ENCODE results near the gene NKIRAS1. TPM values are rescaled to one million over a fixed set of nuclear protein-coding genes. Genes with fewer than 3 reads are reported as not detected.

NKIRAS1 gene
- total RNA-seq, 1 experiment from 2014 or later, result 12.0 TPM

DNA sequence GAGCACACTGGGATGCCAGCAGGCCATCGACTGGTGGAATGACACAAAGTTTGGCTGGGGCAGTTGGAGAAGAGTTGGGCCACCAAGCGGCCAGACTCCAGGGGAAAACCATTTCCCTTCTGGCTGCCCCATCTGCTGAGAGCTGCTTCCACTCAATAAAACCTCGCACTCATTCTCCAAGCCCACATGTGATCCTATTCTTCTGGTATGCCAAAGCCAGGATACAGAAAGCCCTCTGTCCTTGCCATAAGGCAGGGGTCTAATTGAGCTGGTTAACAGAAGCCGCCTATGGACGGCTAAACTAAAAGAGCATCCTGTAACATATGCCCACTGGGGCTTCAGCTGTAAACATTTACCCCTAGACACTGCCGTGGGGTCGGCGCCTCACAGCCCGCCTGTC lies 55.1 kb downstream of the NKIRAS1 start:
- Histone ChIP-seq H3K4me3 (replicated peaks in 1 of 2; ENCODE audit: low read depth in 1 of 2, low read length in 2 of 2) (no peak overlapping the region), H3K4me2 (ENCODE audit: low read length) (no peak overlapping the region), H2AFZ (ENCODE audit: low read depth, low read length, poor library complexity, severe bottlenecking) (no peak overlapping the region), H3K9ac (ENCODE audit: low read length) (no peak overlapping the region), H3K9me2 (ENCODE audit: insufficient read depth) (no peaks in the 10 kb centered on the region), H4K20me1 (ENCODE audit: insufficient read depth) (no peaks in the 10 kb centered on the region), H3K79me2 (ENCODE audit: insufficient read depth, low read length) (peaks cover 35% of the 10 kb centered on the region), H3K4me1 (ENCODE audit: control insufficient read depth in 1 of 2, insufficient read depth in 2 of 2, low read length in 2 of 2) (peaks cover 13% of the 10 kb centered on the region in 2 experiments; a peak in 3 of 4 replicates), H3K27ac (ENCODE audit: low read depth, low read length) (no peak overlapping the region), H3K27me3 (ENCODE audit: insufficient read depth, low read length) (no peaks in the 10 kb centered on the region), H3K36me3 (ENCODE audit: control insufficient read depth in 1 of 2, insufficient read depth in 2 of 2, low read length in 2 of 2) (no peaks in the 10 kb centered on the region), H3K9me3 (ENCODE audit: control insufficient read depth in 1 of 2, insufficient read depth in 1 of 2, low read depth in 1 of 2, low read length in 2 of 2) (no peaks in the 10 kb centered on the region)
- ATAC-seq (no peak), DNase-seq (ENCODE audit: low read depth, low spot score) (no peak)
- BruUV-seq (replicated peaks), result no TSS peak
- POLR2A ChIA-PET, result no interaction called here
- intact Hi-C loops (cut with micrococcal nuclease), result no loop called here
- CTCF ChIA-PET, result interaction anchor here (0.9 to 1.0 kb wide), 2 partner anchors 27 to 28 kb away, joined by 3 read pairs; no protein-coding TSS in a partner anchor
- RAD21 ChIA-PET (ENCODE audit: low non-redundant PET in 1 of 2, low total read pairs in 2 of 2, uncharacterized antibody in 2 of 2, unreplicated experiment in 2 of 2), result no interaction called here
- no peak for TF ChIP-seq ZFX (IDR thresholded peaks at IDR 0.05)
- TF ChIP-seq, protein P1, sequence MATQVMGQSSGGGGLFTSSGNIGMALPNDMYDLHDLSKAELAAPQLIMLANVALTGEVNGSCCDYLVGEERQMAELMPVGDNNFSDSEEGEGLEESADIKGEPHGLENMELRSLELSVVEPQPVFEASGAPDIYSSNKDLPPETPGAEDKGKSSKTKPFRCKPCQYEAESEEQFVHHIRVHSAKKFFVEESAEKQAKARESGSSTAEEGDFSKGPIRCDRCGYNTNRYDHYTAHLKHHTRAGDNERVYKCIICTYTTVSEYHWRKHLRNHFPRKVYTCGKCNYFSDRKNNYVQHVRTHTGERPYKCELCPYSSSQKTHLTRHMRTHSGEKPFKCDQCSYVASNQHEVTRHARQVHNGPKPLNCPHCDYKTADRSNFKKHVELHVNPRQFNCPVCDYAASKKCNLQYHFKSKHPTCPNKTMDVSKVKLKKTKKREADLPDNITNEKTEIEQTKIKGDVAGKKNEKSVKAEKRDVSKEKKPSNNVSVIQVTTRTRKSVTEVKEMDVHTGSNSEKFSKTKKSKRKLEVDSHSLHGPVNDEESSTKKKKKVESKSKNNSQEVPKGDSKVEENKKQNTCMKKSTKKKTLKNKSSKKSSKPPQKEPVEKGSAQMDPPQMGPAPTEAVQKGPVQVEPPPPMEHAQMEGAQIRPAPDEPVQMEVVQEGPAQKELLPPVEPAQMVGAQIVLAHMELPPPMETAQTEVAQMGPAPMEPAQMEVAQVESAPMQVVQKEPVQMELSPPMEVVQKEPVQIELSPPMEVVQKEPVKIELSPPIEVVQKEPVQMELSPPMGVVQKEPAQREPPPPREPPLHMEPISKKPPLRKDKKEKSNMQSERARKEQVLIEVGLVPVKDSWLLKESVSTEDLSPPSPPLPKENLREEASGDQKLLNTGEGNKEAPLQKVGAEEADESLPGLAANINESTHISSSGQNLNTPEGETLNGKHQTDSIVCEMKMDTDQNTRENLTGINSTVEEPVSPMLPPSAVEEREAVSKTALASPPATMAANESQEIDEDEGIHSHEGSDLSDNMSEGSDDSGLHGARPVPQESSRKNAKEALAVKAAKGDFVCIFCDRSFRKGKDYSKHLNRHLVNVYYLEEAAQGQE (IDR thresholded peaks at IDR 0.05; ENCODE audit: low read depth), result no peak
- TF ChIP-seq, protein P2, sequence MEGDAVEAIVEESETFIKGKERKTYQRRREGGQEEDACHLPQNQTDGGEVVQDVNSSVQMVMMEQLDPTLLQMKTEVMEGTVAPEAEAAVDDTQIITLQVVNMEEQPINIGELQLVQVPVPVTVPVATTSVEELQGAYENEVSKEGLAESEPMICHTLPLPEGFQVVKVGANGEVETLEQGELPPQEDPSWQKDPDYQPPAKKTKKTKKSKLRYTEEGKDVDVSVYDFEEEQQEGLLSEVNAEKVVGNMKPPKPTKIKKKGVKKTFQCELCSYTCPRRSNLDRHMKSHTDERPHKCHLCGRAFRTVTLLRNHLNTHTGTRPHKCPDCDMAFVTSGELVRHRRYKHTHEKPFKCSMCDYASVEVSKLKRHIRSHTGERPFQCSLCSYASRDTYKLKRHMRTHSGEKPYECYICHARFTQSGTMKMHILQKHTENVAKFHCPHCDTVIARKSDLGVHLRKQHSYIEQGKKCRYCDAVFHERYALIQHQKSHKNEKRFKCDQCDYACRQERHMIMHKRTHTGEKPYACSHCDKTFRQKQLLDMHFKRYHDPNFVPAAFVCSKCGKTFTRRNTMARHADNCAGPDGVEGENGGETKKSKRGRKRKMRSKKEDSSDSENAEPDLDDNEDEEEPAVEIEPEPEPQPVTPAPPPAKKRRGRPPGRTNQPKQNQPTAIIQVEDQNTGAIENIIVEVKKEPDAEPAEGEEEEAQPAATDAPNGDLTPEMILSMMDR (IDR thresholded peaks at IDR 0.05 in 2 of 3, conservative IDR thresholded peaks at IDR 0.05 in 1 of 3; ENCODE audit: borderline replicate concordance in 1 of 3, insufficient read depth in 1 of 3, low read depth in 2 of 3, low read length in 2 of 3), result no peak
- no peak for TF ChIP-seq CEBPB (IDR thresholded peaks at IDR 0.05; ENCODE audit: low read depth)
- TF ChIP-seq, protein P3, sequence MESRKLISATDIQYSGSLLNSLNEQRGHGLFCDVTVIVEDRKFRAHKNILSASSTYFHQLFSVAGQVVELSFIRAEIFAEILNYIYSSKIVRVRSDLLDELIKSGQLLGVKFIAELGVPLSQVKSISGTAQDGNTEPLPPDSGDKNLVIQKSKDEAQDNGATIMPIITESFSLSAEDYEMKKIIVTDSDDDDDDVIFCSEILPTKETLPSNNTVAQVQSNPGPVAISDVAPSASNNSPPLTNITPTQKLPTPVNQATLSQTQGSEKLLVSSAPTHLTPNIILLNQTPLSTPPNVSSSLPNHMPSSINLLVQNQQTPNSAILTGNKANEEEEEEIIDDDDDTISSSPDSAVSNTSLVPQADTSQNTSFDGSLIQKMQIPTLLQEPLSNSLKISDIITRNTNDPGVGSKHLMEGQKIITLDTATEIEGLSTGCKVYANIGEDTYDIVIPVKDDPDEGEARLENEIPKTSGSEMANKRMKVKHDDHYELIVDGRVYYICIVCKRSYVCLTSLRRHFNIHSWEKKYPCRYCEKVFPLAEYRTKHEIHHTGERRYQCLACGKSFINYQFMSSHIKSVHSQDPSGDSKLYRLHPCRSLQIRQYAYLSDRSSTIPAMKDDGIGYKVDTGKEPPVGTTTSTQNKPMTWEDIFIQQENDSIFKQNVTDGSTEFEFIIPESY (IDR thresholded peaks at IDR 0.05; ENCODE audit: extremely low read depth, insufficient replicate concordance, low read length), result no peak
- no peak for TF ChIP-seq POLR2AphosphoS5 (IDR thresholded peaks at IDR 0.05; ENCODE audit: low read depth, low read length)

All from HCT116 (cell line).